K562 (cell line): ENCODE measurements around the gene UBE2J2. TPM values are rescaled to one million over a fixed set of nuclear protein-coding genes. Genes with fewer than 3 reads are reported as not detected.

Experiments used
- C11orf30 ChIP-seq: fragments of 450-650 bp; IDR thresholded peaks from 2 replicates; pipeline ENCODE4 v1.6.1; 2016; ENCODE audit warnings: low read depth, mild to moderate bottlenecking
- CAMTA2 ChIP-seq: fragments of 250-450 bp; sonication (Bioruptor Pico); conservative IDR thresholded peaks from 2 replicates; pipeline ENCODE4 v1.5.1; 2022
- ETS2 ChIP-seq: IDR thresholded peaks from 2 replicates; pipeline ENCODE4 v1.6.1; 2016; ENCODE audit warnings: borderline replicate concordance, missing genetic modification characterization, mild to moderate bottlenecking, moderate library complexity, missing compliant biosample characterization; ENCODE audit not compliant: poor library complexity, severe bottlenecking
- FOXM1 ChIP-seq, 2 experiments: fragments of 450-650 bp in 1 of 2; sonication (generic) in 1 of 2; formaldehyde crosslinking in 1 of 2; IDR thresholded peaks; 2 replicates each; pipeline versions ENCODE4 v1.6.1 to v1.9.0; 2017 to 2022; ENCODE audit warnings: low read depth in 2 of 2, mild to moderate bottlenecking in 2 of 2, missing genetic modification reagents in 1 of 2, moderate library complexity in 1 of 2
- GATA2 ChIP-seq: sonication (generic); formaldehyde crosslinking; IDR thresholded peaks from 2 replicates; pipeline ENCODE4 v1.4.0; 2020; ENCODE audit warnings: mild to moderate bottlenecking, missing genetic modification reagents
- GTF2E2 ChIP-seq: fragments of 200-800 bp; sonication (Bioruptor generic); IDR thresholded peaks from 2 replicates; pipeline ENCODE4 v1.6.1; 2016; ENCODE audit warnings: missing genetic modification characterization, missing compliant biosample characterization
- HCFC1 ChIP-seq: IDR thresholded peaks from 2 replicates; pipeline ENCODE4 v1.6.1; 2012; ENCODE audit warnings: low read depth, low read length, improper control_type of control experiment
- HNRNPK ChIP-seq: fragments of 200-400 bp; formaldehyde crosslinking; IDR thresholded peaks from one replicate; pipeline ENCODE4 v1.6.1; 2018; ENCODE audit warnings: mild to moderate bottlenecking, low read depth, low read length; ENCODE audit not compliant: poor library complexity, severe bottlenecking
- IRF2 ChIP-seq: sonication (generic); formaldehyde crosslinking; IDR thresholded peaks from 2 replicates; pipeline ENCODE4 v1.8.1; 2022; ENCODE audit warnings: mild to moderate bottlenecking, missing genetic modification reagents
- MLX ChIP-seq, 2 experiments: fragments of 450-650 bp in 1 of 2; sonication (generic) in 1 of 2; formaldehyde crosslinking; conservative IDR thresholded peaks; 2 replicates each; pipeline versions ENCODE4 v1.4.0 to v1.8.1; 2020 to 2022; ENCODE audit warnings: mild to moderate bottlenecking in 1 of 2, missing genetic modification reagents in 1 of 2
- MYNN ChIP-seq, 2 experiments: sonication (generic); formaldehyde crosslinking in 1 of 2; IDR thresholded peaks; 2 replicates each; pipeline versions ENCODE4 v1.5.0 to v1.6.1; 2016 to 2020; ENCODE audit warnings: antibody characterized with exemption in 1 of 2, missing genetic modification reagents in 1 of 2
- NCOA2 ChIP-seq, 2 experiments: fragments of 450-650 bp; IDR thresholded peaks; 2 replicates each; pipeline ENCODE4 v1.6.1; 2018; ENCODE audit warnings: mild to moderate bottlenecking in 2 of 2, moderate library complexity in 1 of 2; ENCODE audit not compliant: partially characterized antibody in 2 of 2
- PURB ChIP-seq: sonication (generic); formaldehyde crosslinking; IDR thresholded peaks from 2 replicates; pipeline ENCODE4 v1.9.0; 2021; ENCODE audit warnings: low read depth, mild to moderate bottlenecking, missing genetic modification reagents
- RBM34 ChIP-seq: fragments of 200-400 bp; formaldehyde crosslinking; IDR thresholded peaks from 2 replicates; pipeline ENCODE4 v1.6.1; 2018; ENCODE audit warnings: low read length, borderline replicate concordance; ENCODE audit not compliant: insufficient read depth
- RCOR1 ChIP-seq, 2 experiments: IDR thresholded peaks; 2 replicates each; pipeline ENCODE4 v1.6.1; 2012; ENCODE audit warnings: low read depth in 2 of 2, low read length in 2 of 2, borderline replicate concordance in 1 of 2, improper control_type of control experiment in 1 of 2
- SMAD4 ChIP-seq: fragments of 250-450 bp; sonication (Bioruptor Pico); conservative IDR thresholded peaks from 2 replicates; pipeline ENCODE4 v1.8.0; 2021; ENCODE audit warnings: inconsistent platforms, mild to moderate bottlenecking, moderate library complexity
- SPI1 ChIP-seq: IDR thresholded peaks from 2 replicates; pipeline ENCODE4 v1.6.1; 2011; ENCODE audit warnings: low read depth, low read length, control low read depth, borderline replicate concordance
- TBP ChIP-seq: optimal IDR thresholded peaks from 2 replicates; pipeline ENCODE3; 2011; ENCODE audit warnings: low read depth, low read length, improper control_type of control experiment
- YBX1 ChIP-seq: fragments of 450-650 bp; IDR thresholded peaks from 2 replicates; pipeline ENCODE4 v1.7.1; 2016; ENCODE audit warnings: mild to moderate bottlenecking
- ZFPM2 ChIP-seq: fragments of 250-450 bp; sonication (Bioruptor Pico); IDR thresholded peaks from 2 replicates; pipeline ENCODE4 v1.5.1; 2022; ENCODE audit warnings: mild to moderate bottlenecking
- ZNF140 ChIP-seq: fragments of 250-450 bp; sonication (Bioruptor Pico); IDR thresholded peaks from 2 replicates; pipeline ENCODE4 v1.8.0; 2021; ENCODE audit warnings: moderate library complexity, mild to moderate bottlenecking, inconsistent platforms
- ZNF316 ChIP-seq: fragments of 450-650 bp; IDR thresholded peaks from 2 replicates; pipeline ENCODE4 v1.6.1; 2016
- ZNF384 ChIP-seq: IDR thresholded peaks from 2 replicates; pipeline ENCODE4 v1.6.1; 2012; ENCODE audit warnings: low read depth, low read length, improper control_type of control experiment
- ZNF518B ChIP-seq: fragments of 250-450 bp; sonication (Bioruptor Pico); IDR thresholded peaks from 2 replicates; pipeline ENCODE4 v1.5.0; 2021; ENCODE audit warnings: mild to moderate bottlenecking, moderate library complexity
- ZNF644 ChIP-seq: fragments of 200-800 bp; sonication (Bioruptor generic); IDR thresholded peaks from 2 replicates; pipeline ENCODE4 v1.6.1; 2016; ENCODE audit warnings: low read depth, missing genetic modification characterization, missing compliant biosample characterization
- polyA plus RNA-seq, 8 experiments: library from polyadenylated mRNA; depleted of rRNA in 4 of 8; stranded (reverse) in 5 of 8; unstranded in 3 of 8; fragments of >200 nt; fragmentation: Nextera tagmentation in 2 of 8; fragmentation: Illumina TruSeq in 1 of 8; extraction: Ambion mirVana in 2 of 8; extraction: Trizol in 1 of 8; gene quantifications; 2 replicates each; pipeline versions ENCODE4 v1.2.1 to v1.2.3, GENCODE V29; 2011 to 2014; ENCODE audit warnings: inconsistent platforms in 1 of 8, missing spikeins in 1 of 8
- total RNA-seq, 7 experiments: library from RNA; depleted of rRNA in 6 of 7; stranded (reverse); fragments of >200 nt in 6 of 7; fragmentation: Illumina TruSeq in 2 of 7; extraction: Trizol in 2 of 7; gene quantifications; 2 replicates each; pipeline versions ENCODE4 v1.2.1 to v1.2.3, GENCODE V29; 2011 to 2021; ENCODE audit warnings: low replicate concordance in 1 of 7

The UBE2J2 gene
- total and polyA plus RNA-seq, 9 of the 15 experiments (the other 6 are each of a cell fraction or from before 2014, with no cell fraction given) = 0.93 to 112 (median 75.5) TPM

GRCh38 chr1:1291548-1292441, 18.1 kb upstream of the UBE2J2 start (continued):
- TF ChIP-seq ETS2 (tag) = no peak
- TF ChIP-seq RBM34 = no peak
- TF ChIP-seq MLX (CRISPR knock-in tag; conservative IDR thresholded peaks at IDR 0.05) = no peak
- TF ChIP-seq FOXM1 (IDR thresholded peaks at IDR 0.05; ENCODE audit: low read depth) = no peak
- TF ChIP-seq FOXM1 (CRISPR knock-in tag; IDR thresholded peaks at IDR 0.05; ENCODE audit: low read depth) = 0 out of 2 replicates have a peak, but pooled peaks have one; percentile 73
- 0 out of 2 replicates have a peak, but pooled peaks have one; percentile 81 for TF ChIP-seq CAMTA2 (CRISPR knock-in tag)
- TF ChIP-seq ZNF316 = no peak
- TF ChIP-seq ZNF140 (CRISPR knock-in tag) = no peak
- TF ChIP-seq SMAD4 (CRISPR knock-in tag) = no peak
- no peak for TF ChIP-seq GATA2 (CRISPR knock-in tag)
- no peak for TF ChIP-seq SPI1
- TF ChIP-seq IRF2 (CRISPR knock-in tag) = no peak
- 0 out of 4 replicates have a peak, but pooled peaks of 1 of the 2 experiments have one; percentile 17 for TF ChIP-seq RCOR1 (IDR thresholded peaks at IDR 0.05; ENCODE audit: borderline replicate concordance in 1 of 2, low read depth in 2 of 2, low read length in 2 of 2)
- no peak for TF ChIP-seq HNRNPK
- no peak for TF ChIP-seq NCOA2 (IDR thresholded peaks at IDR 0.05; ENCODE audit: partially characterized antibody in 2 of 2)
- TF ChIP-seq YBX1 = no peak
- no peak for TF ChIP-seq GTF2E2 (tag)
- no peak for TF ChIP-seq TBP
- peak; percentile 49; the same call in 1 of the 2 replicates for TF ChIP-seq MYNN (IDR thresholded peaks at IDR 0.05)
- TF ChIP-seq MYNN (CRISPR knock-in tag; IDR thresholded peaks at IDR 0.05) = no peak
- TF ChIP-seq PURB = no peak
- no peak for TF ChIP-seq ZNF384
- no peak for TF ChIP-seq ZNF518B (CRISPR knock-in tag)
- no peak for TF ChIP-seq ZFPM2 (CRISPR knock-in tag)
- TF ChIP-seq ZNF644 (tag) = no peak
- peak; percentile 16; the same call in 1 of the 2 replicates for TF ChIP-seq HCFC1
- TF ChIP-seq C11orf30 = no peak
